Measurements from ENCODE around the gene BMF.

The BMF gene

GRCh38 chr15:40046721-40047414 is 61.8 kb downstream of the BMF start:
- Histone ChIP-seq H3K27ac (ENCODE audit: low read depth, low read length) (no peak overlapping the region), H3K36me3 (ENCODE audit: insufficient read depth, low read length) (no peaks in the 10 kb centered on the region), H3K9ac (ENCODE audit: low read length) (no peak overlapping the region), H3K27me3 (ENCODE audit: control insufficient read depth in 1 of 2, insufficient read depth in 2 of 2, low read length in 2 of 2) (no peaks in the 10 kb centered on the region), H3K4me1 (ENCODE audit: insufficient read depth, low read length) (peaks cover 35% of the 10 kb centered on the region), H3K4me3 (ENCODE audit: low read depth in 1 of 2, low read length in 2 of 2) (no peak overlapping the region), H3K9me3 (ENCODE audit: low read length) (no peaks in the 10 kb centered on the region)

DNA sequence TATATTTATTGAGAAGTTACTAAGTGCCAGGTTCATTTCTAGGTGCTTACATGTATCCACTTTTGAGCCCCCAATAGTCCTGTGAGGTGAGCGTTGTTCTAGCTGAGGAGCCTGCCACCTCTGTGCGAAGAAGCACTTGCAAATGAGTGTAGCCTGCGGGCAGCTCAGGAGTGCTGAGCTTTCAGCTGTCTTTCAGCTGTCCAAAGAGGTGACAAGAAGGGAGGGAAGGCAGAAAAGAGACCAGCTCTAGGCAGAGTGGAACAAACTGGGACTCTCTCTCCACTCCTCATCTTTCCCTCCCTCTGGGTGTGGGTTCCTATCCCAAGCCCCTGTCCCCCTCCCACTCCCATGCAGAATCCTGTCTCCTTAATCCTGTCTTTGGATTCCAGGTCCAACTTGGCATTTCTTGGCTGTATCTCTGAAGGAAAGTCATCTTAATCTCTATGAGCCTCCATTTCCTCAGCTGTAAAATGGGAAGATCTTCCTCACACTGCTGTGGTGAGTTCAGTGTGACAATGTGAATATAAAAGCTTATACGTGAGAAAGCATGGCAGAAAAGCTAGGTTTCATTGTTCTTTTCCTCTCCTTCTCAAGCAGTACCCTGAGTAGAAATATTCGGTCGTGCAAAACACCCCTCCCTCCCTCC is 63.0 kb downstream of the BMF start:
- H3K9me3 ChIP-seq (ENCODE audit: low read length): no peaks in the 10 kb centered on the region
- peaks cover 27% of the 10 kb centered on the region for H3K4me1 ChIP-seq (ENCODE audit: insufficient read depth, low read length)
- H3K27me3 ChIP-seq (ENCODE audit: control insufficient read depth in 1 of 2, insufficient read depth in 2 of 2, low read length in 2 of 2): no peaks in the 10 kb centered on the region
- no peaks in the 10 kb centered on the region for H3K36me3 ChIP-seq (ENCODE audit: insufficient read depth, low read length)
- no peak overlapping the region for H3K27ac ChIP-seq (ENCODE audit: low read depth, low read length)
- peak overlapping the region in 1 of 2 donors; percentile 24 for H3K4me3 ChIP-seq (ENCODE audit: low read depth in 1 of 2, low read length in 2 of 2)
- peak overlapping the region; percentile 33 for H3K9ac ChIP-seq (ENCODE audit: low read length)

- H3K36me3 ChIP-seq (ENCODE audit: insufficient read depth, low read length): no peaks in the 10 kb centered on the region
- H3K27ac ChIP-seq (ENCODE audit: low read depth, low read length): no peak overlapping the region
- peak overlapping the region; percentile 33 for H3K9ac ChIP-seq (ENCODE audit: low read length)
Measured at GRCh38 chr15:40044717-40045571, 63.7 kb downstream of the BMF start.

DNA sequence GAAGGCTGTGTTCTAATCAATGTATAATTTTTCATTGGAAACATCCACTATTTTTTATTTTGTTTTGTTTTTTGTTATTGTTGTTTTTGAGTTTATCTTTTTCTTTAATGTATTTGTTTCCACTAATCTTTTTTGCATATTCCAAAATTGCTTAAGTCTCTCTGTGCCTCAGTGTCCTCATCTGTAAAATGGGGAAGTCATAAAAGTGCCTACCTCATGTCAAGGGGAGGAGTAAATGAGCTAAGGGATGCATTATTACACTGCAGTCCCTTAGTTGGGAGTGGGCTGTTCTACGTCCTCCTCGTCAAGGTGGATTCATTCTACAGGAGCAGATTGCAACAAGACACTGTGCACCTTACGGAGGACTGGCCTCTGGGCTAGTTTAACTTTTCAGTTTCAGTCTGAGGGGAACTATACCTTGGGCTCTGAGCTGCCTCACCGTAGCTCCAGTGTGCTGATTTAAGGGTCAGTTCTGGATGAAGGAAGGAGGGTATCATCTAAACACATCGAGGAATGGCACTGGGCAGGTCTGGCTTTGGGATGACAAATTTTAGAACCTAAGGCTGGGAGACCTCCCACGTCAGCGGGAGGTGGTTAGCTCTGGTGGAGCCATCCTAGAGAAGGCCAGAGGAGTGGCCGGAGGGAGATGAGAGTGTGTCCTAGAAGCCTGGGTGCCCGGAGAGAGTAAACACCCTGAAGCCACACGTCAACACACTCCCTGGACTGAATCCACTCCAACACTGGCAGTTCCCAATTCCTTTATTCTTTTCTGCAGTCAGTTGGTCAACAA is 64.6 kb downstream of the BMF start:
- no peaks in the 10 kb centered on the region for H3K9me3 ChIP-seq (ENCODE audit: low read length)
- H3K4me1 ChIP-seq (ENCODE audit: insufficient read depth, low read length): peaks cover 30% of the 10 kb centered on the region
- no peaks in the 10 kb centered on the region for H3K27me3 ChIP-seq (ENCODE audit: control insufficient read depth in 1 of 2, insufficient read depth in 2 of 2, low read length in 2 of 2)
- no peak overlapping the region for H3K4me3 ChIP-seq (ENCODE audit: low read depth in 1 of 2, low read length in 2 of 2)
- no peaks in the 10 kb centered on the region for H3K36me3 ChIP-seq (ENCODE audit: insufficient read depth, low read length)
- no peak overlapping the region for H3K27ac ChIP-seq (ENCODE audit: low read depth, low read length)
- peak overlapping the region; percentile 33 for H3K9ac ChIP-seq (ENCODE audit: low read length)

More at GRCh38 chr15:40044717-40045571, 63.7 kb downstream of the BMF start:
- Histone ChIP-seq H3K27me3 (ENCODE audit: control insufficient read depth in 1 of 2, insufficient read depth in 2 of 2, low read length in 2 of 2) (no peaks in the 10 kb centered on the region), H3K4me1 (ENCODE audit: insufficient read depth, low read length) (peaks cover 28% of the 10 kb centered on the region), H3K9me3 (ENCODE audit: low read length) (no peaks in the 10 kb centered on the region), H3K4me3 (ENCODE audit: low read depth in 1 of 2, low read length in 2 of 2) (peak overlapping the region in 1 of 2 donors; percentile 48)

DNA sequence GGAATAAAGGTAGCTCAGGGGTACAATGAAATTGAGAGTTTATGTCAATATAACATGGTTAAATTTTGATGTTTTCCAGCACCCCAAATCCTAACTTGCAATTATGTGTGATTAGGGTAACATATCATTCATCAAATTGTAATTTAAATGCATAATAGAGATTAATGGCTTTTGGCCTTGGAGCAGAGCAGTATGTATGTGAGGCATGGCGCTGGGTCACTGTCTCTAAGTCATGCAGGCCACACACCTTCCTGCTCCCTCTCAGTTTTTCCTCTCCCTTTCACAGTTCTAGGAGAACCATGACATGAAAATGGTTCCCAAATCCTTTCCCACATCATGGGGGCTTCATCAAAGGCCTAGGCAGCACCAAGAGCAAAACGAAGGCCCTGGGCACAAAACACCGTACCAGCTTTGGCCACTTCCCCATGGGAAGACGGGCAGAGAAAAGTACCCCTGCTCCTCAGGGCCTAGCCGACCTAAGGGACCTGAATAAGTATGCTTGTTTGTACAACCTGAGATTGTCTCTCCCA is 65.8 kb downstream of the BMF start:
- Histone ChIP-seq H3K27ac (ENCODE audit: low read depth, low read length) (no peak overlapping the region), H3K9me3 (ENCODE audit: low read length) (no peaks in the 10 kb centered on the region), H3K4me3 (ENCODE audit: low read depth in 1 of 2, low read length in 2 of 2) (no peak overlapping the region)

GRCh38 chr15:40040770-40041169 is 67.9 kb downstream of the BMF start:
- no peak overlapping the region for H3K4me3 ChIP-seq (ENCODE audit: low read depth in 1 of 2, low read length in 2 of 2)
- H3K27ac ChIP-seq (ENCODE audit: low read depth, low read length): no peak overlapping the region
- no peak overlapping the region for H3K9ac ChIP-seq (ENCODE audit: low read length)
- H3K27me3 ChIP-seq (ENCODE audit: control insufficient read depth in 1 of 2, insufficient read depth in 2 of 2, low read length in 2 of 2): no peaks in the 10 kb centered on the region
- H3K4me1 ChIP-seq (ENCODE audit: insufficient read depth, low read length): peaks cover 27% of the 10 kb centered on the region
- peaks cover 20% of the 10 kb centered on the region for H3K36me3 ChIP-seq (ENCODE audit: insufficient read depth, low read length)
- no peaks in the 10 kb centered on the region for H3K9me3 ChIP-seq (ENCODE audit: low read length)

More for the DNA sequence above, 65.8 kb downstream of the BMF start:
- no peaks in the 10 kb centered on the region for H3K27me3 ChIP-seq (ENCODE audit: control insufficient read depth in 1 of 2, insufficient read depth in 2 of 2, low read length in 2 of 2)
- H3K36me3 ChIP-seq (ENCODE audit: insufficient read depth, low read length): peaks cover 3% of the 10 kb centered on the region
- no peak overlapping the region for H3K9ac ChIP-seq (ENCODE audit: low read length)
- H3K4me1 ChIP-seq (ENCODE audit: insufficient read depth, low read length): peaks cover 32% of the 10 kb centered on the region

- H3K27me3 ChIP-seq (ENCODE audit: control insufficient read depth in 1 of 2, insufficient read depth in 2 of 2, low read length in 2 of 2): no peaks in the 10 kb centered on the region
- no peak overlapping the region for H3K9ac ChIP-seq (ENCODE audit: low read length)
- no peak overlapping the region for H3K27ac ChIP-seq (ENCODE audit: low read depth, low read length)
- no peak overlapping the region for H3K4me3 ChIP-seq (ENCODE audit: low read depth in 1 of 2, low read length in 2 of 2)
- H3K36me3 ChIP-seq (ENCODE audit: insufficient read depth, low read length): peaks cover 24% of the 10 kb centered on the region
- peaks cover 22% of the 10 kb centered on the region for H3K4me1 ChIP-seq (ENCODE audit: insufficient read depth, low read length)
- no peaks in the 10 kb centered on the region for H3K9me3 ChIP-seq (ENCODE audit: low read length)
Measured at GRCh38 chr15:40040293-40040635, 68.4 kb downstream of the BMF start.

DNA sequence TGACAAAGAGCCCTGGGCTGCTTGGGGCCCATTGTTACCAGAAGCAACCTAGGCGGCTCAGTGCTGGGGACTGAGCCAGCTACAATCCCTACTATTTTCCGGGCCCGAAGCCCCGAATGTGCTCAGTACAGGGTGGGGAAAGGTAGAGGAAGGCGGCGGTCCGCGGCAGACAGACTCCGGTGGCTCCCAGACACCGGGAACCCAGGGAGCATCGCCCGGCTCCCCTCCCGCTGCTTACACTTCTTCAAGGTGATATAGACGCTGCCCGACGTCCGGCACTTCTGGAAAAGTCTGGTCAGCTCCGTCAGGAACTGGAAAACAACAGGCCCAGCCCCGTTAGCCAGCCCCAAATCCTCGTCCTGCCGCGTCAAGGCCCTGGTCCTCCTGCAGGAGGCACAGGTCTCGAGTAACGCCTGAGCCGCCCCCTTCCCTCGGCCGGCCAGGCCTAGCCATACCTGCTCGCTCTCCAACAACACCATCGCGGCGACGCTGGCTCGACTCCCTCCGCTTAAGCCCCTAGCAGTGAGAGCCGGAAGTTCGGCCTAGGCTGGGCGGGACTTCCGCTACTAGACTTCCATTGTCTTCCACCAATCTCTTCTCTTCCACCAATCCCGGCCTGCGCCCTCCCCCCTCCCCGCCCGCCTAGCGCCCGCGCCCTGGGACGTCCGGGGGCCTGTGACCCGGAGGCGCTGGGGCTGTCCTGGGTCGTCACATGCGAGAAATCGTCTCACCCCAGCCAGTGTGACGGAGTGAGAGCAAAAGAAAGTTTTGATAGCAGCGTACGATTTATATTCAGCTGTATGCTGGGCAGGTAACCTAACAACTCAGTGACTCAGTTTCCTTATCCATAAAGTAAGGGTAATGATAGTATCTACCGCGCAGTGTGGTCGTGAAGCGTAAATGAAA is 69.8 kb downstream of the BMF start, which contains the start of gene SRP14:
SRP14 (minus strand) TSS at position 544 of the 906 bp plus-strand sequence; CDS start at position 479, 65 bp downstream.
- Histone ChIP-seq H3K36me3 (ENCODE audit: insufficient read depth, low read length) (peaks cover 36% of the 10 kb centered on the region), H3K4me1 (ENCODE audit: insufficient read depth, low read length) (peaks cover 15% of the 10 kb centered on the region), H3K27me3 (ENCODE audit: control insufficient read depth in 1 of 2, insufficient read depth in 2 of 2, low read length in 2 of 2) (no peaks in the 10 kb centered on the region), H3K9me3 (ENCODE audit: low read length) (no peaks in the 10 kb centered on the region), H3K27ac (ENCODE audit: low read depth, low read length) (peak within 1 kb of the TSS; percentile 87), H3K9ac (ENCODE audit: low read length) (peak within 1 kb of the TSS; percentile 95), H3K4me3 (ENCODE audit: low read depth in 1 of 2, low read length in 2 of 2) (peak within 1 kb of the TSS; percentile 85 to 98)

DNA sequence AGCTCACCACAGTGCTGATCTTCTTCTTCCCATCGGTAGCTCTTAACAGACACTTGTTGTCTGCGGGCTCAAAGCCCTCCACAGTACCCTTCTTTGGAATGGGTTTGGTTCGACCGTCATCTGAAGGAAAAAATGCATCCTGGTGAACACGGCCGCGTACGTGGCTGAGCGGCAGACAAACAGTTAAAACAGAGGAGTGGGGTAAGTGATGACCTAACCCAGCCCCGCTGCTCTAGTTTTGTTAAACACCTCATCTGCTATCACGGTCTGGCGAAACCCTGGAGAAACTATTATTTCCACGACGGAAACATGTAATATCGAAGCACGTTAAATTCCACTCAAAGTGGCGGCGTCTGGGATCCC is 70.4 kb downstream of the BMF start:
- H3K27me3 ChIP-seq (ENCODE audit: control insufficient read depth in 1 of 2, insufficient read depth in 2 of 2, low read length in 2 of 2): no peaks in the 10 kb centered on the region

More for the DNA sequence above, 70.4 kb downstream of the BMF start:
- Histone ChIP-seq H3K4me3 (ENCODE audit: low read depth in 1 of 2, low read length in 2 of 2) (peak overlapping the region; percentile 85 to 98), H3K36me3 (ENCODE audit: insufficient read depth, low read length) (peaks cover 37% of the 10 kb centered on the region), H3K9ac (ENCODE audit: low read length) (peak overlapping the region; percentile 95), H3K9me3 (ENCODE audit: low read length) (no peaks in the 10 kb centered on the region), H3K27ac (ENCODE audit: low read depth, low read length) (peak overlapping the region; percentile 87), H3K4me1 (ENCODE audit: insufficient read depth, low read length) (peaks cover 15% of the 10 kb centered on the region)
